Loucy (cell line): ENCODE results near the gene MYOM1.

Experiments used
- CTCF ChIP-seq: fragments of 200-600 bp; sonication (generic); conservative IDR thresholded peaks from 2 replicates; pipeline ENCODE4 v1.5.1; 2014; ENCODE audit warnings: mild to moderate bottlenecking, antibody characterized with exemption, low read length
- EZH2phosphoT487 ChIP-seq: fragments of 200-600 bp; IDR thresholded peaks from 2 replicates; pipeline ENCODE4 v1.6.1; 2018; ENCODE audit warnings: antibody characterized with exemption, mild to moderate bottlenecking, moderate library complexity, borderline replicate concordance

- no peak for TF ChIP-seq CTCF
- TF ChIP-seq EZH2phosphoT487 = no peak
These were observed 67.5 kb downstream of the MYOM1 start for GRCh38 chr18:3152294-3152693.
